ENCODE data around the gene SIRT6. TPM values are rescaled to one million over a fixed set of nuclear protein-coding genes. Genes with fewer than 3 reads are reported as not detected.
"Not testable (repeated sequence)": the region's sequence is repeated elsewhere in the genome, so short reads cannot be mapped to it uniquely, and the experiment has no call there.

Gene SIRT6
- total RNA-seq, 1 donor, result 15.3 TPM

- no peak for DNase-seq (ENCODE audit: low read depth in 2 of 3, low spot score in 2 of 3)
These were observed 18.7 kb upstream of the SIRT6 start for GRCh38 chr19:4200940-4201542.

GRCh38 chr19:4199699-4200293 is 17.4 kb upstream of the SIRT6 start:
- DNase-seq (ENCODE audit: low read depth in 2 of 3, low spot score in 2 of 3), result no peak

DNA sequence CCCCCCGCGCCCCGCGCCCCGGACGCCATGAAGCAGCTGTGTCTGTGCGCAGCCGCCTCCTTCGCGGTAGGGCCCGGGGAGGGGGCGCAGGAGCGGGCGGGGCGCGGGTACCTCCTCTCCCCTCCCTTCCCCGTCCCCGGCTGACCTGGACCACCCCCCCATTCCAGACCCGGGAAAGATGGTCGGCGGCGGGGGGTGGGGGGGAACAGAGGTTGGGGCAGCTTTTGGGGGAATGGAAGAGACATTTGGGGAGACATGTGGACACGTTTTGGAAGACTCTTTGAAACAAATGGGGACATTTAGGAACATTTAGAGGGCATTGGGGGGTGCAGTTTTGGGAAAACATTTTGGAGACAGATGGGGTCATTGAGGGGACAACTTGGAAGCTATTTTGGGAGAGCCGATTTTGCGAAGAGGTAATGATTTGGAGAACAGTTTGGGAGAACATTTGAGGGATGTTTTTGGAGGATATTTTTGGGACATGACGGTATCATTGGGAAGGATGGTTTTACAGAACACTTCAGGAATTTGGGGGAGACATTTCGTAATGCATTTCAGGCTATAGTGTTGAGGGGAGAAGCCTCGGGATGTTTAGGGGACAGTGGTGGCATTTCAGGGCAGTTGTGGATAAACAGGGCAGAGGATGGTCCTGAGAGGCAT is 16.2 kb upstream of the SIRT6 start:
- no peak for DNase-seq (ENCODE audit: low read depth in 2 of 3, low spot score in 2 of 3)

- peak in 1 of 3 donors; percentile 36 for DNase-seq (ENCODE audit: low read depth in 2 of 3, low spot score in 2 of 3)
These were observed 15.5 kb upstream of the SIRT6 start for GRCh38 chr19:4197625-4198466.

DNA sequence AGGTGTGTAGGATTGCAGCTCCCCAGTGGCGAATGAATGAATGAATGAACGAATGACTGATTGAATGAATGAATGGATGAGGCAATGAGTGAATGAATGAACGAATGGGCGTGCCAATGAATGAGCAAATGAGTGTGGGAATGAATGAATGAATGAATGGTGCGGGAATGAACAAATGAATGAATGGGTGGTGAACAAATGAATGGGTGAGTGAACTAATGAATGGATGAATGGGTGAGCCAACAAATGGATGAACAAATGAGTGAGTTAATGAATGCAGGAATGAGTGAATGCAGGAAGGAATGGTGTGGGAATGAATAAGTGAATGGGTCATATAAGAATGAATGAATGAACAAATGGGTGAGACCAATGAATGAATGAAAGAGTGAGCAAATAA is 14.9 kb upstream of the SIRT6 start:
- no peak for DNase-seq (ENCODE audit: low read depth in 2 of 3, low spot score in 2 of 3)

GRCh38 chr19:4196587-4197148 is 14.3 kb upstream of the SIRT6 start:
- DNase-seq (ENCODE audit: low read depth in 2 of 3, low spot score in 2 of 3), result no peak

DNA sequence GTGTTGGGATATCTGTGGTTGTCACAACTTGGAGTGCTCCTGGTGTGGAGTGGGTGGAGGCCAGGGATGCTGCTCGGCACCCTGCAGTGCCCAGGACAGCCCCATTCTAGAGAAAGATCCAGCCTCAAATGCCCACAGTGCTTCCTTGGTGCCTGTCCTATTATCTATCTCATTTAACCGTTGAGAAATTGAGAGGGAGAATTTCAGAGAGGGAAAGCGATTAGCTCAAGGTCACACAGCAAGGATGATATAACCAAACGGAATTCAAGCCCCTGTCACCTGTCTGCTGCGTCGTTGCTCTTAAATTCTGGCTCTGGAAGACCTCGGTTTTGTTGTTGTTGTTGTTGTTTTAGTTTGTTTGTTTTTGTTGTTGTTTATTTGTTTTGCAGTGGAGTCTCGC is 13.6 kb upstream of the SIRT6 start:
- no peak for DNase-seq (ENCODE audit: low read depth in 2 of 3, low spot score in 2 of 3)

DNA sequence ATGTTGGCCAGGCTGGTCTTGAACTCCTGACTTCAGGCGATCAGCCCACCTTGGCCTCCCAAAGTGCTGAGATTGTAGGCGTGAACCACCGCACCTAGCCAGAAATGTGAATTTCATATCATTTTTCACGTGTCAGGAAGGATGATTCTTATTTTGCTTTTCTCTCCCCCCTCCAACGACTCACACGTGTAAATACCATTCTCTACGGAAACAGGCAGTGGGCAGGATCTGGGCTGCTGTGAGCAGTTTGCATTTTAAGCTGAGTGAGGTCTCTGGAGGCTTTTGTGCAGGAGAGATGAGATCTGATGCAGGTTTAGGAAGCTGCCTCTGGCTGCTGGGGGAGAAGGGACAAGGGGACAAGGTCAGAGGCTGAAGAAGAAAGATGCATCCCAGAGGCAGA is 12.0 kb upstream of the SIRT6 start:
- no peak for DNase-seq (ENCODE audit: low read depth in 2 of 3, low spot score in 2 of 3)

- DNase-seq (ENCODE audit: low read depth in 2 of 3, low spot score in 2 of 3), result not testable (repeated sequence)
These were observed 10.2 kb upstream of the SIRT6 start for GRCh38 chr19:4192537-4192936.

DNA sequence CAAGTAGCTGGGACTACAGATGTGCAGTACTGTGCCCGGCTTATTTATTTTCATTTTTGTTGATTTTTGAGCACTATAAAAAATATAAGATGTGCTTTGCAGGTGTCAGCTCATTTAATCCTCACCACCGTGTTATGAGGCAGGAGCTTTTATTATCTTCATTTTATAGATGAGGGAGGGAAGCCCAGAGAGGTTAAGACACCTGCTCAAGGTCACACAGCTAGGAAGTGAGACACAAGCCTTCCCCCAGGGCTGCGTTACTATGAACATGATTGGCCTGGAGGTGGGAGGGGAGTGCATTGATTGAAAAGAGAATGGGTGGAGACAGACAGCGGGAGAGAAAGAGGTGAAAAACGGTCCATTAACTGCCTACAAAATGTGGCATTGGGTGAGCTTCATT is 7.3 kb upstream of the SIRT6 start:
- no peak for DNase-seq (ENCODE audit: low read depth in 2 of 3, low spot score in 2 of 3)

GRCh38 chr19:4187313-4188122 is 5.2 kb upstream of the SIRT6 start:
- DNase-seq (ENCODE audit: low read depth in 2 of 3, low spot score in 2 of 3), result no peak

GRCh38 chr19:4186087-4186993 is 4.0 kb upstream of the SIRT6 start:
- peak; percentile 42 to 84 (median 69) for DNase-seq (ENCODE audit: low read depth in 2 of 3, low spot score in 2 of 3)

DNA sequence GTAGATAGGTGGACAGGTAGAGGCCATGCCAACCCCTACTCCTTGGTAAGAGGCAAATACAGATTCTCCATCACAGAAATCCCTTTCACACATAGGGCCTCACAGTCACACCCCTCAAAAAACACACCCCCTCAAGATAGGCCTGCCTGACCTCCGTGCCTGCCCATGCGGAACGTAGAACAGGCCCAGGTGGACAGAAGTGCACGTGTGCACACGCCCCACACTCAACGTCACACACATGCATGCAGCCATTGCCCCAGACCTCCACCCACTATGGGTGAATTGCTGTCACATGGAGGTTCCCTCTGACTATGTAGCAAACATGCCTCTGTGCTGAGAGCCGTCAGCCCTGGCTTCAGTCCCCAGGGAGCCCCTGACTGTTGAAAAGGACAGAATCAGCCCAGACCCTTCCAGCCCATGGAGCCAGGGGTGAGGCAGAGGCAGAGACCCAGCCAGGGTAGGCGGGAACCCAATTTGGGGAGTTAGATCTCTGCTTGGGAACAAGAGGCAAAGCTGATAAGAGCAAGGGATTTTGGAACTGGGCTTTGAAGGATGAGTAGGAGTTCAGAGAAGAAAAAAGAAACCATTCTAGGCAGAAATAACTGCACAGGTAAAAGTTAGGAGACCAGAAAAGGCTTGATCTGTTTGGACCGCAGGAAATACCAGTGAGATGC is 3.2 kb upstream of the SIRT6 start:
- no peak for DNase-seq (ENCODE audit: low read depth in 2 of 3, low spot score in 2 of 3)

DNA sequence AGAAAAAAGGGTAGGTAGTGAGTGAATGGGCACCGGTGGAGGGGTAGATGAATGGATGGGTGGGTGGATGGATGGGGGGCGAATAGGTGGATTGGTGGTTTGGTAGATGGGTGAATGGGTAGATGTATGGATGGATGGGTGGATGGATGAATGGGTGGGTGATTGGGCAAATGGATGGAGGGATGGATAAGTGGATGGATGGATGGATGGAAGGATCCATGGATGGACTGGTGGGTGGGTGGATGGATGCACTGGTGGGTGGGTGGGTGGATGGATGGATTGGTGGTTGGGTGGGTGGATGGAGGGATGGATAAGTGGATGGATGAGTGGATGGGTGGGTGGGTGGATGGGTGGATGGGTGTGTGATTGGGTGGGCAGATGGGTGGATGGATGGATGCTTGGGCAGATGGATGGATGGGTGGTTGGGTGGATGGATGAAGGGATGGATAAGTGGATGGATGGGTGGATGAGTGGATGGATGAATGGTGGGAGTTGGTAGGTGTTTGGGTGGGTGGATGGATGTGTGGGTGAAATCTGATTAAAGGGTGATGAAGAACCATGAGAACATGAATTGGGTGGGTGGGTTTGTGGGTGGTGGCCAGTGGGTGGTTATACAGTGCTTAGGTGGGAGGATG is 2.5 kb upstream of the SIRT6 start:
- no peak for DNase-seq (ENCODE audit: low read depth in 2 of 3, low spot score in 2 of 3)

DNA sequence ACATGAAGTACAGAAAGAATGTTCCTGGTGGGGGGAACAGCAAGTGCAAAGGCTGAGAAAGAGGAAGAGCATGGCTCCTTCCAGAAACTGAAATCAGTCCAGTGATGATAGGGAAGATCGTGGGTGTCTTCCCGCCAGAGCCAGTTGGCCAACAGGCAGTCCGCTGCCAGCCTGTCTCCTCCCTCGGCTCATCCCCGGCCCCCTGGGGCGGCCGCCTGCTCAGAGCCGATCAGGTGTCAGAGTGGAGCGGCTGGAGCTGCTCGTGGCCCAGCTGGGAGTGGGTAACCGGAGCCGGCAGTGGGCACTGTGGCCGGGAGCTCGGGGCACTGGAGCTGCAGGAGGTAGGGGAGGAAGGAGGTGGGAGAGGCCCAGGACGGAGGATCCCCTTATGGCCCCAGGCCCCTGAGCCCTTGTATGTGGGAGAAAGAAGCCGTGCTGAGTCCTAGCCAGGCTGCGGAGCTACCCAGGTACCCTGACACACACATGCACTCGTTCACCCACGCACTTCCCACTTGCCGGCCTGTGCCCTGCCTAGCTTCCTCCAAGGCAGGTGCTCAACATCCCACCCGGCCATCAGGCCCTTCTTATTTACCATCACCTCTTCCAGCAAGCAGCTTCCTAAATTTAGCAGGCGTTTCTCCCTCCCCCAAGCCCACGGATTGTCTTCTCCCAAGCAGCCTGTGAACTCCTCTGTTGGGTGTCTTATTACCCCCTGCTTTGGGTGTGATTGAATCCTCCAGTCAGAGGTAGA is 1.8 kb upstream of the SIRT6 start:
- no peak for DNase-seq (ENCODE audit: low read depth in 2 of 3, low spot score in 2 of 3)

- no peak for DNase-seq (ENCODE audit: low read depth in 2 of 3, low spot score in 2 of 3)
These were observed 1.3 kb downstream of the SIRT6 start for GRCh38 chr19:4181053-4181508.

DNA sequence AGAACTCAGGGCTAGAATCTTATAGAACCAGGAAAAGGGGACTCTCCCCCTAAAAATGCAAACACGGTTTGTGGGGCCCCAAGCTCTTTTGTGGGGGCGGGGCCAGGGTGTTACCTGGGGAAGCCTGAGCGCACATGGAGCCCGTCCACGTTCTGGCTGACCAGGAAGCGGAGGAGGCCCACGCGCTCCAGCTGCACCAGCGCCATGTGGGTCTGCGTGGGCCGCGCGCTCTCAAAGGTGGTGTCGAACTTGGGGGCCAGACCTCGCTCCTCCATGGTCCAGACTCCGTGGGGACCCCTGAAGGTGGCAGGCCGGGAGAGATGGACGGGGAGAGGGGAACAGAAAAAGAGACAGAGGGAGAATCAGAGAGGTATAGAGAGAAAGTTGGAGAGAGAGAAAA is 3.4 kb downstream of the SIRT6 start:
- no peak for DNase-seq (ENCODE audit: low read depth in 2 of 3, low spot score in 2 of 3)

All from hematopoietic multipotent progenitor cell (in vitro differentiated cells).